ENCODE measurements around the gene NAV1.
"Not testable (repeated sequence)": the region's sequence is repeated elsewhere in the genome, so short reads cannot be mapped to it uniquely, and the experiment has no call there.

NAV1 gene

GRCh38 chr1:201544710-201545109, 5.8 kb downstream of the NAV1 start:
- DNase-seq (ENCODE audit: low read depth): no peak

GRCh38 chr1:201545851-201546492, 7.0 kb downstream of the NAV1 start:
- no peak for DNase-seq (ENCODE audit: low read depth)

- not testable (repeated sequence) for DNase-seq (ENCODE audit: low read depth)
Observed at GRCh38 chr1:201549522-201549921, 10.6 kb downstream of the NAV1 start.

GRCh38 chr1:201551096-201551495, 12.2 kb downstream of the NAV1 start:
- DNase-seq (ENCODE audit: low read depth): no peak

GRCh38 chr1:201551877-201552731, 13.2 kb downstream of the NAV1 start:
- DNase-seq (ENCODE audit: low read depth): no peak

GRCh38 chr1:201552941-201553351, 14.0 kb downstream of the NAV1 start:
- DNase-seq (ENCODE audit: low read depth): no peak

- no peak for DNase-seq (ENCODE audit: low read depth)
Observed at GRCh38 chr1:201553496-201554189, 14.7 kb downstream of the NAV1 start.

- no peak for DNase-seq (ENCODE audit: low read depth)
Observed at GRCh38 chr1:201554190-201554600, 15.3 kb downstream of the NAV1 start.

- no peak for DNase-seq (ENCODE audit: low read depth)
Observed at GRCh38 chr1:201554789-201555592, 16.1 kb downstream of the NAV1 start.

GRCh38 chr1:201555593-201555945, 16.6 kb downstream of the NAV1 start:
- DNase-seq (ENCODE audit: low read depth): no peak

- DNase-seq (ENCODE audit: low read depth): no peak
Observed at GRCh38 chr1:201556841-201557571, 18.1 kb downstream of the NAV1 start.

GRCh38 chr1:201557572-201557958, 18.6 kb downstream of the NAV1 start:
- DNase-seq (ENCODE audit: low read depth): no peak

- peak; percentile 33 for DNase-seq (ENCODE audit: low read depth)
Observed at GRCh38 chr1:201559679-201560162, 20.8 kb downstream of the NAV1 start.

- no peak for DNase-seq (ENCODE audit: low read depth)
Observed at GRCh38 chr1:201560328-201561194, 21.6 kb downstream of the NAV1 start.

GRCh38 chr1:201561195-201561564, 22.3 kb downstream of the NAV1 start:
- DNase-seq (ENCODE audit: low read depth): no peak

- DNase-seq (ENCODE audit: low read depth): no peak
Observed at GRCh38 chr1:201561601-201562000, 22.7 kb downstream of the NAV1 start.

GRCh38 chr1:201562257-201562656, 23.3 kb downstream of the NAV1 start:
- DNase-seq (ENCODE audit: low read depth): no peak

GRCh38 chr1:201562659-201563405, 23.9 kb downstream of the NAV1 start:
- DNase-seq (ENCODE audit: low read depth): no peak

- no peak for DNase-seq (ENCODE audit: low read depth)
Observed at GRCh38 chr1:201563406-201563780, 24.5 kb downstream of the NAV1 start.

GRCh38 chr1:201563941-201564340, 25.0 kb downstream of the NAV1 start:
- DNase-seq (ENCODE audit: low read depth): no peak
